Globus pallidus (tissue), 1 donor: ENCODE results near the gene EZH2.

Source experiments
- DNase-seq: peaks from one replicate; pipeline ENCODE4 v3.0.0-alpha.2; 2015; ENCODE audit warnings: low spot score

EZH2 gene

GRCh38 chr7:148761499-148762278, 122.4 kb downstream of the EZH2 start:
- no peak for DNase-seq
